Activated T-helper 2 cell treated with anti-CD3 and anti-CD28 coated beads, Interferon-gamma antibody, Interleukin-2, Interleukin-4, amounts not matched to agents 10 μg/mL and 5 μg/mL and 100 μg/mL, durations not matched to agents 14 hours and 24 hours and 36 hours (primary cell): ENCODE measurements around the gene CD79B. TPM values are rescaled to one million over a fixed set of nuclear protein-coding genes. Genes with fewer than 3 reads are reported as not detected.
"Not testable (repeated sequence)": the region's sequence is repeated elsewhere in the genome, so short reads cannot be mapped to it uniquely, and the experiment has no call there.

Experiments
- DNase-seq: peaks from one replicate; pipeline ENCODE4 v3.0.0; 2021; ENCODE audit warnings: low spot score
- H3K27ac Mint-ChIP-seq: one replicate; pipeline ENCODE4 v1.8.0; 2021; ENCODE audit warnings: mixed read lengths
- H3K27me3 Mint-ChIP-seq: one replicate; pipeline ENCODE4 v1.8.0; 2021; ENCODE audit warnings: low read depth, mixed read lengths
- H3K36me3 Mint-ChIP-seq: one replicate; pipeline ENCODE4 v1.8.0; 2021; ENCODE audit warnings: low read depth, mixed read lengths
- H3K4me1 Mint-ChIP-seq: one replicate; pipeline ENCODE4 v1.8.0; 2021; ENCODE audit warnings: low read depth, mixed read lengths
- H3K4me3 Mint-ChIP-seq: one replicate; pipeline ENCODE4 v1.8.0; 2021; ENCODE audit warnings: low read depth, mild to moderate bottlenecking, moderate library complexity, mixed read lengths
- H3K9me3 Mint-ChIP-seq: one replicate; pipeline ENCODE4 v1.8.0; 2021; ENCODE audit warnings: mixed read lengths
- intact Hi-C: fragments of 100-400 bp; cut with micrococcal nuclease; formaldehyde crosslinking; loops from one replicate; pipeline ENCODE4 v1.15.1; 2023
- total RNA-seq: library from RNA; stranded (reverse); gene quantifications from 2 replicates; pipeline ENCODE4 v1.2.3, GENCODE V29; 2022

The CD79B gene
- total RNA-seq, 1 donor from 2014 or later = 33.2 TPM

GRCh38 chr17:63889026-63889848, 42.9 kb downstream of the CD79B start:
- H3K27ac Mint-ChIP-seq, H3K4me3 Mint-ChIP-seq, DNase-seq, intact Hi-C loops, H3K9me3 Mint-ChIP-seq, H3K36me3 Mint-ChIP-seq, H3K4me1 Mint-ChIP-seq: not testable (repeated sequence)
- peaks cover 32% of the 10 kb centered on the region for H3K27me3 Mint-ChIP-seq

DNA sequence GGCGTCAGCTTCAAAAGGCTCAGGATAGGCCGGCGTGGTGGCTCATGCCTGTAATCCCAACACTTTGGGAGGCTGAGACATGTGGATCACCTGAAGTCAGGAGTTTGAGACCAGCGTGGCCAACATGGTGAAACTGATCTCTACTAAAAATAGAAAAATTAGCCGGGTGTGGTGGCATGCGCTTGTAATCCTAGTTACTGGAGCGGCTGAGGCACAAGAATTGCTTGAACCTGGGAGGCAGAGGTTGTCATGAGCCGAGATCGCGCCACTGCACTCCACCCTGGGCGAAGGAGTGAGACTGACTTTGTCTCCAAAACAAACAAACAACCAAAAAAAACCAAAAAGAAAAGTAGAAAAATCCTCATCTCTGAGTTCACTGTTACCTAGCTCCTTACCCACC, 47.0 kb downstream of the CD79B start:
- H3K36me3 Mint-ChIP-seq, intact Hi-C loops, H3K4me1 Mint-ChIP-seq, DNase-seq, H3K9me3 Mint-ChIP-seq, H3K4me3 Mint-ChIP-seq, H3K27ac Mint-ChIP-seq: not testable (repeated sequence)
- peaks cover 14% of the 10 kb centered on the region for H3K27me3 Mint-ChIP-seq

DNA sequence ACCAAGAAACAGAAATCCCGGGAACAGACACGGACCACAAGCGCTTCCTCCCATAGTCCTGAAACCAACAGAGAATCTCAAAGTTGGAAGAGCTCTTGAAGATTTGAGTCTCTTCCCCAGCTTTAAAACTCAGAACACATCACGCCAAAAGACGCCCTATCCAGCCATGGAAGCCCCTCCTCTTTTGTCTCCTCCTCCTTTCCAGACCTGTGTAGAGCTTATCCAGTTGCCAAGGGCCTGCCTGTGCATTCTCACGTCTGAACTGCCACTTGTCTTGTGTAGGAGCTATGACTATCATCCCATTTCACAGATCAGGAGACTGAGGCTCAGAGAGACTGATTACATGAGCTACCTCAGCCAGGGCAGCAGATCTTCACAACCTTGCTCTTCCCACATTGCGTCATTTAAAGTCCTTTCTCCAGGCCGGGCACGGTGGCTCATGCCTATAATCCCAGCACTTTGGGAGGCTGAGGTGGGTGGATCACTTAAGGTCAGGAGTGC, 49.5 kb downstream of the CD79B start:
- H3K36me3 Mint-ChIP-seq, H3K9me3 Mint-ChIP-seq, H3K4me1 Mint-ChIP-seq, H3K4me3 Mint-ChIP-seq, DNase-seq, intact Hi-C loops, H3K27ac Mint-ChIP-seq: not testable (repeated sequence)
- peaks cover 14% of the 10 kb centered on the region for H3K27me3 Mint-ChIP-seq

DNA sequence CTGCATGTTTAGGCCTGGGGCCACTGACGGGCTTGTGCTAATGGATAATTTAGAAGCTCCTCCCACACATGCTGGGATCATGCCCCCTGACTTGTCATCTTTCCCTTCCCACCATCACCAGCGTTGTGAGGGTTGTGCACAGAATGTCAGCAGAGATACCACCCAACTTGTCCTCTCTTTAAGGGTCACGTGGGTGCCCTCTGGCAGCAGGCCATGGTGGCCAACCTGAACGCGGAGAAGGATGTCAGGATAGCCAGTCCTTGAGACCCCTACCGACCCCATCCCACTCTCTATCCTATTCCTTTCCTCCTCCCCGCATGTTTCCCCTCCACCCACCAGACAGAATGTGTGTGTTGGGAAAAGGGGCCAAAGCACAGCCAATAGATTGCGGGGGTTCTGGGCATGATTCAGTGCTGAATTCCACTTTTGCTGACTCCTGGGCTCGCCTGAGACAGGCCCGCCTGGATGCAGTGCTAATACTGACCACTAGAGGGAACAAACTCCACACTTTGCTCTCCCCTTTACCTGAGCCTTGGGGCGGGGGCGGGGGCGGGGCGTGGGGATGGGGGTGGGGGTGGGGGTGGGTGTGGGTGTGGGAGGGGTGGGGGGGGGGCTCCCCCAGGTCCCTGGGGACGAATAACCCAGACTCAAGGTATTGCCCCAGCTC, 50.1 kb downstream of the CD79B start, which contains the start of gene GH2:
Gene GH2, minus strand, starts transcription at position 10 of the 667 bp plus-strand sequence. CDS start 143 bp downstream, outside the sequence.
- DNase-seq = peak; percentile 48
- no peak within 1 kb of the TSS for H3K27ac Mint-ChIP-seq
- H3K4me3 Mint-ChIP-seq = no peak within 1 kb of the TSS
- peaks cover 9% of the 10 kb centered on the region for H3K27me3 Mint-ChIP-seq
- H3K9me3 Mint-ChIP-seq = no peaks in the 10 kb centered on the region
- H3K4me1 Mint-ChIP-seq = no peaks in the 10 kb centered on the region
- intact Hi-C loops = no loop called here
- no peaks in the 10 kb centered on the region for H3K36me3 Mint-ChIP-seq

- H3K27me3 Mint-ChIP-seq, H3K9me3 Mint-ChIP-seq, DNase-seq, H3K27ac Mint-ChIP-seq, H3K4me1 Mint-ChIP-seq, intact Hi-C loops, H3K4me3 Mint-ChIP-seq, H3K36me3 Mint-ChIP-seq: not testable (repeated sequence)
These were observed 50.8 kb downstream of the CD79B start for GRCh38 chr17:63881337-63881736.

GRCh38 chr17:63880706-63881105, 51.4 kb downstream of the CD79B start:
- H3K4me3 Mint-ChIP-seq = no peak overlapping the region
- H3K4me1 Mint-ChIP-seq = no peaks in the 10 kb centered on the region
- intact Hi-C loops = no loop called here
- no peak for DNase-seq
- H3K9me3 Mint-ChIP-seq = no peaks in the 10 kb centered on the region
- peaks cover 6% of the 10 kb centered on the region for H3K27me3 Mint-ChIP-seq
- no peak overlapping the region for H3K27ac Mint-ChIP-seq
- no peaks in the 10 kb centered on the region for H3K36me3 Mint-ChIP-seq

Other genes starting within 250 kb of the CD79B start
- gene LIMD2, start 232.2 kb downstream of the CD79B start, total RNA-seq = 178 and 182 TPM in 2 replicates
- 54.0 and 57.4 TPM in 2 replicates for gene STRADA, start 190.5 kb downstream of the CD79B start, total RNA-seq
- 70.0 and 73.7 TPM in 2 replicates for gene CCDC47, start 158.7 kb downstream of the CD79B start, total RNA-seq
- gene DDX42, start 158.2 kb downstream of the CD79B start, total RNA-seq = 138 and 144 TPM in 2 replicates
- gene PSMC5, start 104.9 kb downstream of the CD79B start, total RNA-seq = 185 and 204 TPM in 2 replicates
- gene FTSJ3, start 104.7 kb downstream of the CD79B start, total RNA-seq = 75.0 and 80.7 TPM in 2 replicates
- 129 and 130 TPM in 2 replicates for gene SMARCD2, start 89.6 kb downstream of the CD79B start, total RNA-seq
- not detected in 2 replicates for gene CSH2, start 58.7 kb downstream of the CD79B start, total RNA-seq
- not detected in 2 replicates for gene GH2, start 50.4 kb downstream of the CD79B start, total RNA-seq
- not detected in 2 replicates for gene CSH1, start 35.8 kb downstream of the CD79B start, total RNA-seq
- not detected in 2 replicates for gene CSHL1, start 21.1 kb downstream of the CD79B start, total RNA-seq
- not detected in 2 replicates for gene GH1, start 13.5 kb downstream of the CD79B start, total RNA-seq
- gene SCN4A, start 40.6 kb upstream of the CD79B start, total RNA-seq = 0.11 and 0.14 TPM in 2 replicates
- 0.14 and 0.18 TPM in 2 replicates for gene PRR29, start 66.0 kb upstream of the CD79B start, total RNA-seq
- 83.2 and 85.6 TPM in 2 replicates for gene ICAM2, start 88.3 kb upstream of the CD79B start, total RNA-seq
- gene ERN1, start 197.8 kb upstream of the CD79B start, total RNA-seq = 91.0 and 93.4 TPM in 2 replicates